Activated T-cell treated with anti-CD3 and anti-CD28 coated beads, Interleukin-2, amount 50 U/mL, for 72 hours (primary cell): Measurements from ENCODE around the gene INTS1. TPM values are rescaled to one million over a fixed set of nuclear protein-coding genes. Genes with fewer than 3 reads are reported as not detected.

Experiments used
- ATAC-seq, 2 donors: fragments of 150-1000 bp; cut with Tn5 transposase; replicated peaks in 1 of 2; 2 replicates each; pipeline ENCODE4 v1.10.0; 2021; ENCODE audit warnings: moderate library complexity in 2 of 2, mild to moderate bottlenecking in 1 of 2
- DNase-seq, 2 donors: peaks; one replicate each; pipeline ENCODE4 v3.0.0; 2021 to 2022; ENCODE audit warnings: mixed read lengths in 1 of 2
- H3K27ac Mint-ChIP-seq: one replicate; pipeline ENCODE4 v1.8.0; 2022; ENCODE audit warnings: mild to moderate bottlenecking, moderate library complexity, mixed read lengths
- H3K27me3 Mint-ChIP-seq: one replicate; pipeline ENCODE4 v1.8.0; 2022; ENCODE audit warnings: low read depth, mixed read lengths
- H3K36me3 Mint-ChIP-seq, 2 donors: one replicate each; pipeline ENCODE4 v1.8.0; 2022; ENCODE audit warnings: mixed read lengths in 2 of 2, mild to moderate bottlenecking in 1 of 2; ENCODE audit not compliant: insufficient read depth in 2 of 2
- H3K4me1 Mint-ChIP-seq: one replicate; pipeline ENCODE4 v1.8.0; 2022; ENCODE audit warnings: low read depth, mixed read lengths
- H3K4me3 Mint-ChIP-seq, 2 donors: one replicate each; pipeline ENCODE4 v1.8.0; 2022; ENCODE audit warnings: mild to moderate bottlenecking in 2 of 2, mixed read lengths in 2 of 2, moderate library complexity in 2 of 2
- H3K9me3 Mint-ChIP-seq, 2 donors: one replicate each; pipeline ENCODE4 v1.8.0; 2022; ENCODE audit warnings: mixed read lengths in 2 of 2
- total RNA-seq, 2 donors: library from RNA; stranded (reverse); gene quantifications; one replicate each; pipeline ENCODE4 v1.2.3, GENCODE V29; 2022

Gene INTS1
- total RNA-seq, 2 donors from 2014 or later, result 57.0 to 63.9 TPM

- H3K4me1 Mint-ChIP-seq, result no peaks in the 10 kb centered on the region
- peaks cover 0 to 10% of the 10 kb centered on the region in 2 donors for H3K36me3 Mint-ChIP-seq
- ATAC-seq, result no peak
- no peaks in the 10 kb centered on the region for H3K27me3 Mint-ChIP-seq
- H3K27ac Mint-ChIP-seq, result no peak overlapping the region
- no peak overlapping the region for H3K4me3 Mint-ChIP-seq
- DNase-seq, result no peak
- no peaks in the 10 kb centered on the region for H3K9me3 Mint-ChIP-seq
These were observed 11.5 kb downstream of the INTS1 start for GRCh38 chr7:1492640-1493039.

GRCh38 chr7:1492221-1492620 is 12.0 kb downstream of the INTS1 start:
- DNase-seq (no peak), ATAC-seq (no peak)
- no peaks in the 10 kb centered on the region for H3K27me3 Mint-ChIP-seq
- H3K9me3 Mint-ChIP-seq, result no peaks in the 10 kb centered on the region
- peaks cover 0 to 10% of the 10 kb centered on the region in 2 donors for H3K36me3 Mint-ChIP-seq
- no peaks in the 10 kb centered on the region for H3K4me1 Mint-ChIP-seq
- H3K27ac Mint-ChIP-seq, result no peak overlapping the region
- no peak overlapping the region for H3K4me3 Mint-ChIP-seq

- Mint-ChIP-seq H3K36me3 (peaks cover 0 to 12% of the 10 kb centered on the region in 2 donors), H3K27ac (no peak overlapping the region), H3K27me3 (no peaks in the 10 kb centered on the region), H3K9me3 (no peaks in the 10 kb centered on the region), H3K4me3 (no peak overlapping the region), H3K4me1 (no peaks in the 10 kb centered on the region)
- DNase-seq (no peak), ATAC-seq (no peak)
These were observed 13.4 kb downstream of the INTS1 start for GRCh38 chr7:1490837-1491236.

GRCh38 chr7:1489336-1489735 is 14.9 kb downstream of the INTS1 start:
- H3K27me3 Mint-ChIP-seq, result no peaks in the 10 kb centered on the region
- DNase-seq (no peak), ATAC-seq (no peak)
- H3K27ac Mint-ChIP-seq, result no peak overlapping the region
- H3K4me1 Mint-ChIP-seq, result no peaks in the 10 kb centered on the region
- H3K9me3 Mint-ChIP-seq, result no peaks in the 10 kb centered on the region
- no peak overlapping the region for H3K4me3 Mint-ChIP-seq
- H3K36me3 Mint-ChIP-seq, result peaks cover 0 to 12% of the 10 kb centered on the region in 2 donors

GRCh38 chr7:1488016-1488415 is 16.2 kb downstream of the INTS1 start:
- no peak overlapping the region for H3K27ac Mint-ChIP-seq

GRCh38 chr7:1487466-1487865 is 16.7 kb downstream of the INTS1 start:
- no peaks in the 10 kb centered on the region for H3K9me3 Mint-ChIP-seq
- no peaks in the 10 kb centered on the region for H3K4me1 Mint-ChIP-seq
- H3K36me3 Mint-ChIP-seq, result peaks cover 0 to 12% of the 10 kb centered on the region in 2 donors
- DNase-seq (no peak), ATAC-seq (no peak)
- H3K4me3 Mint-ChIP-seq, result no peak overlapping the region
- H3K27me3 Mint-ChIP-seq, result no peaks in the 10 kb centered on the region
- no peak overlapping the region for H3K27ac Mint-ChIP-seq

More at GRCh38 chr7:1488016-1488415, 16.2 kb downstream of the INTS1 start:
- Mint-ChIP-seq H3K4me3 (no peak overlapping the region), H3K4me1 (no peaks in the 10 kb centered on the region), H3K27me3 (no peaks in the 10 kb centered on the region), H3K9me3 (no peaks in the 10 kb centered on the region), H3K36me3 (peaks cover 0 to 12% of the 10 kb centered on the region in 2 donors)
- DNase-seq (no peak), ATAC-seq (no peak)

GRCh38 chr7:1486571-1486970 is 17.6 kb downstream of the INTS1 start:
- ATAC-seq (no peak), DNase-seq (no peak)
- no peaks in the 10 kb centered on the region for H3K4me1 Mint-ChIP-seq
- H3K27ac Mint-ChIP-seq, result no peak overlapping the region
- H3K4me3 Mint-ChIP-seq, result no peak overlapping the region
- H3K36me3 Mint-ChIP-seq, result peaks cover 0 to 11% of the 10 kb centered on the region in 2 donors
- no peaks in the 10 kb centered on the region for H3K27me3 Mint-ChIP-seq
- no peaks in the 10 kb centered on the region for H3K9me3 Mint-ChIP-seq

- peaks cover 0 to 5% of the 10 kb centered on the region in 2 donors for H3K36me3 Mint-ChIP-seq
- H3K9me3 Mint-ChIP-seq, result no peaks in the 10 kb centered on the region
- DNase-seq, result no peak
- H3K27ac Mint-ChIP-seq, result no peak overlapping the region
- H3K4me1 Mint-ChIP-seq, result no peaks in the 10 kb centered on the region
- no peak for ATAC-seq
- no peak overlapping the region for H3K4me3 Mint-ChIP-seq
- H3K27me3 Mint-ChIP-seq, result no peaks in the 10 kb centered on the region
These were observed 19.0 kb downstream of the INTS1 start for GRCh38 chr7:1485156-1485555.

- DNase-seq (no peak), ATAC-seq (no peak)
- H3K36me3 Mint-ChIP-seq, result peaks cover 0 to 5% of the 10 kb centered on the region in 2 donors
- no peak overlapping the region for H3K4me3 Mint-ChIP-seq
- no peak overlapping the region for H3K27ac Mint-ChIP-seq
- no peaks in the 10 kb centered on the region for H3K4me1 Mint-ChIP-seq
- H3K9me3 Mint-ChIP-seq, result no peaks in the 10 kb centered on the region
- no peaks in the 10 kb centered on the region for H3K27me3 Mint-ChIP-seq
These were observed 19.6 kb downstream of the INTS1 start for GRCh38 chr7:1484569-1484968.

GRCh38 chr7:1483536-1484505 is 20.4 kb downstream of the INTS1 start:
- no peak for DNase-seq
- ATAC-seq, result no peak
- no peak overlapping the region for H3K4me3 Mint-ChIP-seq
- H3K27ac Mint-ChIP-seq, result no peak overlapping the region
- H3K9me3 Mint-ChIP-seq, result no peaks in the 10 kb centered on the region
- no peaks in the 10 kb centered on the region for H3K27me3 Mint-ChIP-seq
- H3K4me1 Mint-ChIP-seq, result no peaks in the 10 kb centered on the region
- H3K36me3 Mint-ChIP-seq, result peaks cover 0 to 5% of the 10 kb centered on the region in 2 donors

- Mint-ChIP-seq H3K4me3 (no peak overlapping the region), H3K27me3 (no peaks in the 10 kb centered on the region), H3K36me3 (peaks cover 0 to 2% of the 10 kb centered on the region in 2 donors), H3K4me1 (no peaks in the 10 kb centered on the region), H3K27ac (no peak overlapping the region), H3K9me3 (no peaks in the 10 kb centered on the region)
- ATAC-seq, result no peak
- DNase-seq, result no peak
These were observed 21.1 kb downstream of the INTS1 start for GRCh38 chr7:1483079-1483478.

- Mint-ChIP-seq H3K36me3 (peaks cover 0 to under 1% of the 10 kb centered on the region in 2 donors), H3K27me3 (no peaks in the 10 kb centered on the region), H3K4me1 (no peaks in the 10 kb centered on the region), H3K9me3 (no peaks in the 10 kb centered on the region), H3K27ac (no peak overlapping the region), H3K4me3 (no peak overlapping the region)
- ATAC-seq, result no peak
- DNase-seq, result no peak
These were observed 22.9 kb downstream of the INTS1 start for GRCh38 chr7:1481300-1481699.

- no peaks in the 10 kb centered on the region for H3K36me3 Mint-ChIP-seq
- DNase-seq, result no peak
- no peak overlapping the region for H3K27ac Mint-ChIP-seq
- no peaks in the 10 kb centered on the region for H3K9me3 Mint-ChIP-seq
- no peak for ATAC-seq
- no peaks in the 10 kb centered on the region for H3K27me3 Mint-ChIP-seq
- no peak overlapping the region for H3K4me3 Mint-ChIP-seq
- H3K4me1 Mint-ChIP-seq, result no peaks in the 10 kb centered on the region
These were observed 23.5 kb downstream of the INTS1 start for GRCh38 chr7:1480670-1481069.

GRCh38 chr7:1479287-1479686 is 24.9 kb downstream of the INTS1 start:
- no peaks in the 10 kb centered on the region for H3K9me3 Mint-ChIP-seq
- no peak overlapping the region for H3K27ac Mint-ChIP-seq
- no peaks in the 10 kb centered on the region for H3K36me3 Mint-ChIP-seq
- H3K27me3 Mint-ChIP-seq, result no peaks in the 10 kb centered on the region
- DNase-seq (no peak), ATAC-seq (no peak)
- H3K4me1 Mint-ChIP-seq, result peaks cover 4% of the 10 kb centered on the region
- H3K4me3 Mint-ChIP-seq, result no peak overlapping the region
